CD4-positive, alpha-beta memory T cell (primary cell): ENCODE data around the gene GMEB2. TPM values are rescaled to one million over a fixed set of nuclear protein-coding genes. Genes with fewer than 3 reads are reported as not detected.
"Not testable (repeated sequence)": the region's sequence is repeated elsewhere in the genome, so short reads cannot be mapped to it uniquely, and the experiment has no call there.

ENCODE experiments used
- CTCF ChIA-PET: fragments of 350-600 bp; sonication (Branson Sonifier 250); formaldehyde crosslinking; loops from one replicate; lab custom pipeline; 2021; ENCODE audit warnings: inconsistent platforms; ENCODE audit not compliant: partially characterized antibody; lab: Charles Lee
- POLR2A ChIA-PET: fragments of 350-600 bp; sonication (Branson Sonifier 250); formaldehyde crosslinking; loops from one replicate; lab custom pipeline; 2021; ENCODE audit not compliant: partially characterized antibody; lab: Charles Lee
- DNase-seq, 5 donors: peaks; one replicate each; pipeline versions ENCODE4 v3.0.0 to v3.0.0-alpha.2; 2020 to 2022; ENCODE audit warnings: mixed read lengths in 1 of 5
- H3K27ac ChIP-seq: one replicate; pipeline ENCODE4 v1.7.0; 2013; ENCODE audit warnings: low read depth, low read length
- H3K27me3 ChIP-seq: 2 replicates; pipeline ENCODE4 v1.7.0; 2013; ENCODE audit warnings: mild to moderate bottlenecking, low read length, moderate library complexity; ENCODE audit not compliant: insufficient read depth
- H3K36me3 ChIP-seq: 2 replicates; pipeline ENCODE4 v1.7.0; 2013; ENCODE audit warnings: mild to moderate bottlenecking, low read length, moderate library complexity; ENCODE audit not compliant: insufficient read depth
- H3K4me1 ChIP-seq: 2 replicates; pipeline ENCODE4 v1.7.0; 2013; ENCODE audit warnings: mild to moderate bottlenecking, low read length, moderate library complexity; ENCODE audit not compliant: insufficient read depth
- H3K4me3 ChIP-seq, 2 donors: one replicate each; pipeline ENCODE4 v1.7.0; 2013; ENCODE audit warnings: low read length in 2 of 2, mild to moderate bottlenecking in 1 of 2
- H3K9me3 ChIP-seq, 2 donors: one replicate each; pipeline ENCODE4 v1.7.0; 2013; ENCODE audit warnings: low read length in 2 of 2, control low read depth in 1 of 2; ENCODE audit not compliant: control insufficient read depth in 1 of 2
- H3K27ac Mint-ChIP-seq, 7 donors: one replicate each; pipeline ENCODE4 v1.8.0; 2020 to 2021; ENCODE audit warnings: mixed read lengths in 7 of 7, mild to moderate bottlenecking in 6 of 7, inconsistent platforms in 3 of 7, moderate library complexity in 3 of 7
- H3K27me3 Mint-ChIP-seq, 2 donors: one replicate each; pipeline ENCODE4 v1.8.0; 2020 to 2021; ENCODE audit warnings: mixed read lengths in 2 of 2
- H3K36me3 Mint-ChIP-seq, 2 donors: one replicate each; pipeline ENCODE4 v1.8.0; 2020 to 2021; ENCODE audit warnings: mixed read lengths in 2 of 2, inconsistent platforms in 1 of 2, mild to moderate bottlenecking in 1 of 2
- H3K4me1 Mint-ChIP-seq, 4 donors: one replicate each; pipeline ENCODE4 v1.8.0; 2020 to 2021; ENCODE audit warnings: mixed read lengths in 4 of 4, mild to moderate bottlenecking in 1 of 4
- H3K4me3 Mint-ChIP-seq, 8 donors: one replicate each; pipeline ENCODE4 v1.8.0; 2020 to 2021; ENCODE audit warnings: mixed read lengths in 8 of 8, mild to moderate bottlenecking in 7 of 8, moderate library complexity in 6 of 8, inconsistent platforms in 3 of 8
- H3K9me3 Mint-ChIP-seq, 8 donors: one replicate each; pipeline ENCODE4 v1.8.0; 2020 to 2021; ENCODE audit warnings: mixed read lengths in 8 of 8, mild to moderate bottlenecking in 5 of 8, inconsistent platforms in 3 of 8, moderate library complexity in 1 of 8
- intact Hi-C: fragments of 100-400 bp; cut with micrococcal nuclease; formaldehyde crosslinking; loops from one replicate; pipeline ENCODE4 v1.15.1; 2023
- polyA plus RNA-seq, 2 donors: library from polyadenylated mRNA; unstranded; fragments of 300-500 nt; fragmentation: Illumina TruSeq; gene quantifications; one replicate each; pipeline ENCODE4 v1.2.3, GENCODE V29; 2021
- total RNA-seq, 2 experiments: library from RNA; stranded (reverse); gene quantifications; one replicate each; pipeline ENCODE4 v1.2.3, GENCODE V29; 2021

GMEB2 gene
- total and polyA plus RNA-seq, 4 experiments from 2014 or later = 4.5 to 26.4 (median 20.5) TPM

GRCh38 chr20:63619505-63619904 is 7.4 kb downstream of the GMEB2 start:
- CTCF ChIA-PET = interaction anchor here (1.2 kb wide), 1 partner anchor 22 kb away, joined by 3 read pairs; no protein-coding TSS in a partner anchor
- Histone ChIP-seq H3K4me3 (no peak overlapping the region), H3K4me1 (no peaks in the 10 kb centered on the region), H3K27ac (no peak overlapping the region), H3K9me3 (no peaks in the 10 kb centered on the region), H3K27me3 (no peaks in the 10 kb centered on the region), H3K36me3 (peaks cover 38% of the 10 kb centered on the region)
- POLR2A ChIA-PET = interaction anchor here (1.6 to 19.3 kb wide), 2 partner anchors 8 to 19 kb away, joined by 8 to 658 read pairs; partner anchors contain the start of gene GMEB2
- intact Hi-C loops = no loop called here
- H3K27ac Mint-ChIP-seq = no peak overlapping the region
- no peak for DNase-seq
- no peak overlapping the region for H3K4me3 Mint-ChIP-seq
- H3K9me3 Mint-ChIP-seq = no peaks in the 10 kb centered on the region
- H3K36me3 Mint-ChIP-seq = peaks cover 25 to 53% of the 10 kb centered on the region in 2 donors
- peaks cover 12 to 18% (median 17%) of the 10 kb centered on the region in 4 donors for H3K4me1 Mint-ChIP-seq
- no peaks in the 10 kb centered on the region for H3K27me3 Mint-ChIP-seq

- POLR2A ChIA-PET = interaction anchor here (1.6 to 19.3 kb wide), 2 partner anchors 8 to 20 kb away, joined by 8 to 658 read pairs; partner anchors contain the start of gene GMEB2
Measured at GRCh38 chr20:63619086-63619485, 7.8 kb downstream of the GMEB2 start.

GRCh38 chr20:63618291-63618980 is 8.5 kb downstream of the GMEB2 start:
- DNase-seq = no peak
- Mint-ChIP-seq H3K27ac (peak overlapping the region in 1 of 7 donors; percentile 36), H3K27me3 (no peaks in the 10 kb centered on the region), H3K4me3 (no peak overlapping the region), H3K4me1 (peaks cover 10 to 18% (median 15%) of the 10 kb centered on the region in 4 donors), H3K36me3 (peaks cover 29 to 57% of the 10 kb centered on the region in 2 donors), H3K9me3 (peaks cover 0 to 1% (median 0%) of the 10 kb centered on the region in 8 donors)
- Histone ChIP-seq H3K27me3 (no peaks in the 10 kb centered on the region), H3K4me3 (no peak overlapping the region), H3K4me1 (no peaks in the 10 kb centered on the region), H3K9me3 (no peaks in the 10 kb centered on the region), H3K36me3 (peaks cover 38% of the 10 kb centered on the region), H3K27ac (no peak overlapping the region)
- POLR2A ChIA-PET = interaction anchor here (1.6 to 19.3 kb wide), 2 partner anchors 9 to 21 kb away, joined by 8 to 658 read pairs; partner anchors contain the start of gene GMEB2
- intact Hi-C loops = no loop called here
- CTCF ChIA-PET = interaction anchor here (0.6 kb wide), 1 partner anchor 14 kb away, joined by 3 read pairs; no protein-coding TSS in a partner anchor

More at GRCh38 chr20:63619086-63619485, 7.8 kb downstream of the GMEB2 start:
- no peaks in the 10 kb centered on the region for H3K9me3 ChIP-seq
- Mint-ChIP-seq H3K27me3 (no peaks in the 10 kb centered on the region), H3K27ac (no peak overlapping the region), H3K4me1 (peaks cover 10 to 18% (median 15%) of the 10 kb centered on the region in 4 donors), H3K9me3 (no peaks in the 10 kb centered on the region), H3K36me3 (peaks cover 28 to 53% of the 10 kb centered on the region in 2 donors), H3K4me3 (no peak overlapping the region)
- CTCF ChIA-PET = interaction anchor here (1.2 kb wide), 1 partner anchor 23 kb away, joined by 3 read pairs; no protein-coding TSS in a partner anchor
- H3K27me3 ChIP-seq = no peaks in the 10 kb centered on the region
- H3K4me1 ChIP-seq = no peaks in the 10 kb centered on the region
- no peak for DNase-seq
- H3K4me3 ChIP-seq = no peak overlapping the region
- intact Hi-C loops = no loop called here
- no peak overlapping the region for H3K27ac ChIP-seq
- H3K36me3 ChIP-seq = peaks cover 38% of the 10 kb centered on the region

- Histone ChIP-seq H3K4me1 (no peaks in the 10 kb centered on the region), H3K27me3 (no peaks in the 10 kb centered on the region), H3K9me3 (no peaks in the 10 kb centered on the region), H3K27ac (no peak overlapping the region), H3K36me3 (peaks cover 38% of the 10 kb centered on the region), H3K4me3 (no peak overlapping the region)
- peaks cover 29 to 57% of the 10 kb centered on the region in 2 donors for H3K36me3 Mint-ChIP-seq
- intact Hi-C loops = no loop called here
- ChIA-PET CTCF (interaction anchor here (0.6 to 1.1 kb wide), 2 partner anchors 14 to 178 kb away, joined by 3 read pairs; no protein-coding TSS in a partner anchor), POLR2A (interaction anchor here (1.6 to 19.3 kb wide), 3 partner anchors 9 to 21 kb away, joined by 8 to 658 read pairs (median 13); partner anchors contain the start of gene GMEB2)
- peaks cover 0 to 1% (median 0%) of the 10 kb centered on the region in 8 donors for H3K9me3 Mint-ChIP-seq
- H3K4me1 Mint-ChIP-seq = peaks cover 9 to 20% (median 14%) of the 10 kb centered on the region in 4 donors
- no peak overlapping the region for H3K27ac Mint-ChIP-seq
- H3K27me3 Mint-ChIP-seq = no peaks in the 10 kb centered on the region
- DNase-seq = no peak
- no peak overlapping the region for H3K4me3 Mint-ChIP-seq
Measured at GRCh38 chr20:63617876-63618265, 9.0 kb downstream of the GMEB2 start.

- intact Hi-C loops = no loop called here
- peaks cover 38% of the 10 kb centered on the region for H3K36me3 ChIP-seq
- Mint-ChIP-seq H3K27ac (peak overlapping the region in 1 of 7 donors; percentile 31), H3K36me3 (peaks cover 29 to 53% of the 10 kb centered on the region in 2 donors), H3K27me3 (no peaks in the 10 kb centered on the region), H3K4me3 (no peak overlapping the region), H3K4me1 (peaks cover 4 to 14% (median 9%) of the 10 kb centered on the region in 4 donors), H3K9me3 (peaks cover 0 to 1% (median 0%) of the 10 kb centered on the region in 8 donors)
- no peak for DNase-seq
- no peaks in the 10 kb centered on the region for H3K9me3 ChIP-seq
- ChIA-PET POLR2A (interaction anchor here (4.0 to 19.3 kb wide), 2 partner anchors 10 to 22 kb away, joined by 13 to 658 read pairs; partner anchors contain the start of gene GMEB2), CTCF (interaction anchor here (0.6 to 5.5 kb wide), 4 partner anchors 15 to 179 kb away, joined by 3 to 28 read pairs (median 3); partner anchors contain the start of gene PTK6)
- no peak overlapping the region for H3K27ac ChIP-seq
- H3K4me3 ChIP-seq = no peak overlapping the region
- no peaks in the 10 kb centered on the region for H3K27me3 ChIP-seq
- no peaks in the 10 kb centered on the region for H3K4me1 ChIP-seq
Measured at GRCh38 chr20:63617092-63617875, 9.6 kb downstream of the GMEB2 start.

GRCh38 chr20:63613863-63614594 is 12.9 kb downstream of the GMEB2 start:
- CTCF ChIA-PET = interaction anchor here (0.9 to 5.5 kb wide), 3 partner anchors 11 to 28 kb away, joined by 3 to 28 read pairs (median 4); no protein-coding TSS in a partner anchor
- intact Hi-C loops = loop anchor here (1.0 kb wide), 1 partner anchor 28 kb away; no protein-coding TSS in a partner anchor
- not testable (repeated sequence) for H3K4me3 Mint-ChIP-seq

More at GRCh38 chr20:63613863-63614594, 12.9 kb downstream of the GMEB2 start:
- not testable (repeated sequence) for H3K9me3 Mint-ChIP-seq, H3K27ac ChIP-seq, H3K4me1 Mint-ChIP-seq, H3K27me3 Mint-ChIP-seq, H3K27me3 ChIP-seq, H3K4me1 ChIP-seq, DNase-seq, H3K4me3 ChIP-seq, H3K9me3 ChIP-seq
- H3K36me3 ChIP-seq = peaks cover 33% of the 10 kb centered on the region
- Mint-ChIP-seq H3K36me3 (peaks cover 23 to 41% of the 10 kb centered on the region in 2 donors), H3K27ac (peak overlapping the region in 1 of 7 donors; percentile 55)
- POLR2A ChIA-PET = interaction anchor here (1.6 to 4.0 kb wide), 2 partner anchors 12 to 13 kb away, joined by 3 to 13 read pairs; partner anchors contain the start of gene GMEB2
